ENCODE results near the gene KLHL29.

DNA sequence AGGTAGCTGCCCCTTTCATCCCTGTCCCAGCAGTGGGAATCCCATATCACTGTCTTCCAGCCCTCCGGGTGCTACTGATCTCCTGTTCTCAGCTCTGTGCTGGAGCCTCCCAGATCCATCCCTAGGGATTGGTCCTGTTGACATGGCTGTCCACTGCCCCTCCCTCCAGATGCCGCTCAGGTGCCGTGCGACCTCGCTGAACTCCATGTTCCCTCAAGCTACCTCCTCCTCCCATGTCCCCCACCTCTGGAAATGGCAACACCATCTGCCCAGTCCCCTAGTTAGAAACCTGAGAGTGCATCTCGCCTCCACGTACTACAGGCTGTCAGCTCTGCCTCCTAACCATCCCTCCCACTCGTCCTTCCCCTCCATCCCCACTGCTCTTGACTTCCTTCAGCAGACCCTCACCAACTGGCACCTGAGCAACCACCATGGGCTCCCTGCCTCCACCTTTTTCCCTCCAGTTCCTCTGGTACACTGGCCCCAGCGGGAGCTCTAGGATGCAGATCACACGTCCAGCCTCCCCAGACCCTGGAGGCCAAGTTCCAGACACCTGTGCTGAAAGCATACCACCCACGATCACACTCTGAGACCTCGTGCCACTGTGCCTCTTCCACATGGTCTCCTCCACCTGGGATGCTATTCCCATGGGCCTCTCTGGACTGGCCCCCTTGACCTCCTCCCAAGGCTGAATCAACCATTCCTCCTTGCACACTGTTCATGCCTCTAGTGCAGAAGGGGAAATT lies 106.8 kb downstream of the KLHL29 start:
- TF ChIP-seq, protein P1, sequence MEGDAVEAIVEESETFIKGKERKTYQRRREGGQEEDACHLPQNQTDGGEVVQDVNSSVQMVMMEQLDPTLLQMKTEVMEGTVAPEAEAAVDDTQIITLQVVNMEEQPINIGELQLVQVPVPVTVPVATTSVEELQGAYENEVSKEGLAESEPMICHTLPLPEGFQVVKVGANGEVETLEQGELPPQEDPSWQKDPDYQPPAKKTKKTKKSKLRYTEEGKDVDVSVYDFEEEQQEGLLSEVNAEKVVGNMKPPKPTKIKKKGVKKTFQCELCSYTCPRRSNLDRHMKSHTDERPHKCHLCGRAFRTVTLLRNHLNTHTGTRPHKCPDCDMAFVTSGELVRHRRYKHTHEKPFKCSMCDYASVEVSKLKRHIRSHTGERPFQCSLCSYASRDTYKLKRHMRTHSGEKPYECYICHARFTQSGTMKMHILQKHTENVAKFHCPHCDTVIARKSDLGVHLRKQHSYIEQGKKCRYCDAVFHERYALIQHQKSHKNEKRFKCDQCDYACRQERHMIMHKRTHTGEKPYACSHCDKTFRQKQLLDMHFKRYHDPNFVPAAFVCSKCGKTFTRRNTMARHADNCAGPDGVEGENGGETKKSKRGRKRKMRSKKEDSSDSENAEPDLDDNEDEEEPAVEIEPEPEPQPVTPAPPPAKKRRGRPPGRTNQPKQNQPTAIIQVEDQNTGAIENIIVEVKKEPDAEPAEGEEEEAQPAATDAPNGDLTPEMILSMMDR (IDR thresholded peaks at IDR 0.05) = no peak
- no peak for TF ChIP-seq FOSL2 (IDR thresholded peaks at IDR 0.05; ENCODE audit: borderline replicate concordance, low read depth)
- TF ChIP-seq, protein P2, sequence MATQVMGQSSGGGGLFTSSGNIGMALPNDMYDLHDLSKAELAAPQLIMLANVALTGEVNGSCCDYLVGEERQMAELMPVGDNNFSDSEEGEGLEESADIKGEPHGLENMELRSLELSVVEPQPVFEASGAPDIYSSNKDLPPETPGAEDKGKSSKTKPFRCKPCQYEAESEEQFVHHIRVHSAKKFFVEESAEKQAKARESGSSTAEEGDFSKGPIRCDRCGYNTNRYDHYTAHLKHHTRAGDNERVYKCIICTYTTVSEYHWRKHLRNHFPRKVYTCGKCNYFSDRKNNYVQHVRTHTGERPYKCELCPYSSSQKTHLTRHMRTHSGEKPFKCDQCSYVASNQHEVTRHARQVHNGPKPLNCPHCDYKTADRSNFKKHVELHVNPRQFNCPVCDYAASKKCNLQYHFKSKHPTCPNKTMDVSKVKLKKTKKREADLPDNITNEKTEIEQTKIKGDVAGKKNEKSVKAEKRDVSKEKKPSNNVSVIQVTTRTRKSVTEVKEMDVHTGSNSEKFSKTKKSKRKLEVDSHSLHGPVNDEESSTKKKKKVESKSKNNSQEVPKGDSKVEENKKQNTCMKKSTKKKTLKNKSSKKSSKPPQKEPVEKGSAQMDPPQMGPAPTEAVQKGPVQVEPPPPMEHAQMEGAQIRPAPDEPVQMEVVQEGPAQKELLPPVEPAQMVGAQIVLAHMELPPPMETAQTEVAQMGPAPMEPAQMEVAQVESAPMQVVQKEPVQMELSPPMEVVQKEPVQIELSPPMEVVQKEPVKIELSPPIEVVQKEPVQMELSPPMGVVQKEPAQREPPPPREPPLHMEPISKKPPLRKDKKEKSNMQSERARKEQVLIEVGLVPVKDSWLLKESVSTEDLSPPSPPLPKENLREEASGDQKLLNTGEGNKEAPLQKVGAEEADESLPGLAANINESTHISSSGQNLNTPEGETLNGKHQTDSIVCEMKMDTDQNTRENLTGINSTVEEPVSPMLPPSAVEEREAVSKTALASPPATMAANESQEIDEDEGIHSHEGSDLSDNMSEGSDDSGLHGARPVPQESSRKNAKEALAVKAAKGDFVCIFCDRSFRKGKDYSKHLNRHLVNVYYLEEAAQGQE (IDR thresholded peaks at IDR 0.05; ENCODE audit: low read depth, low read length) = no peak
- no peak for TF ChIP-seq POLR2AphosphoS5 (IDR thresholded peaks at IDR 0.05; ENCODE audit: low read depth, low read length)
- TF ChIP-seq, protein P3, sequence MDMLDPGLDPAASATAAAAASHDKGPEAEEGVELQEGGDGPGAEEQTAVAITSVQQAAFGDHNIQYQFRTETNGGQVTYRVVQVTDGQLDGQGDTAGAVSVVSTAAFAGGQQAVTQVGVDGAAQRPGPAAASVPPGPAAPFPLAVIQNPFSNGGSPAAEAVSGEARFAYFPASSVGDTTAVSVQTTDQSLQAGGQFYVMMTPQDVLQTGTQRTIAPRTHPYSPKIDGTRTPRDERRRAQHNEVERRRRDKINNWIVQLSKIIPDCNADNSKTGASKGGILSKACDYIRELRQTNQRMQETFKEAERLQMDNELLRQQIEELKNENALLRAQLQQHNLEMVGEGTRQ (IDR thresholded peaks at IDR 0.05; ENCODE audit: borderline replicate concordance, low read depth, low read length) = no peak
- TF ChIP-seq FOXJ3 (CRISPR knock-in tag; IDR thresholded peaks at IDR 0.05) = no peak
- TF ChIP-seq GABPA (IDR thresholded peaks at IDR 0.05; ENCODE audit: low read depth) = no peak
- TF ChIP-seq YY1 (IDR thresholded peaks at IDR 0.05; ENCODE audit: low read depth) = no peak
- TF ChIP-seq SIN3A (IDR thresholded peaks at IDR 0.05; ENCODE audit: borderline replicate concordance, low read depth, low read length) = no peak
- TF ChIP-seq SMC3 (IDR thresholded peaks at IDR 0.05; ENCODE audit: low read depth, low read length) = no peak
- no peak for TF ChIP-seq TAF1 (IDR thresholded peaks at IDR 0.05; ENCODE audit: borderline replicate concordance, low read depth, low read length)

Measured in SK-N-SH (cell line).